K562 (cell line): ENCODE measurements around the gene FAM124B. TPM values are rescaled to one million over a fixed set of nuclear protein-coding genes. Genes with fewer than 3 reads are reported as not detected.

Experiments
- ATAC-seq: fragments of 200-7000 bp; cut with Tn5 transposase; 3 replicates; pipeline ENCODE4 v1.9.1; 2020; ENCODE audit warnings: moderate library complexity
- BruUV-seq: library from RNA; stranded (reverse); fragments of 400-500 nt; replicated peaks from 2 replicates; lab custom pipeline; 2021; lab: Mats Ljungman, UMichigan
- CTCF ChIA-PET: fragments of 300-600 bp; formaldehyde crosslinking; extraction: SDS; loops from one replicate; lab custom pipeline; 2021; ENCODE audit warnings: low intra/inter-chr PET ratio; lab: Yijun Ruan, JAX
- POLR2A ChIA-PET: fragments of 300-600, 350-650 bp; sonication (Branson Sonifier 250); formaldehyde crosslinking; extraction: SDS; loops from one replicate; lab custom pipeline; 2021; ENCODE audit warnings: antibody characterized with exemption, inconsistent platforms; lab: Yijun Ruan, JAX
- DNase-seq, 4 experiments: peaks; one replicate each; pipeline versions ENCODE4 v3.0.0 to v3.0.0-alpha.2; 2011 to 2018; ENCODE audit warnings: low spot score in 3 of 4, mixed read lengths in 3 of 4; ENCODE audit errors: extremely low read depth in 1 of 4
- FAIRE-seq: peaks from 2 replicates; lab custom pipeline; 2011; peaks lifted over from hg19 to GRCh38; lab: Jason Lieb, UNC
- H2AFZ ChIP-seq: 2 replicates; pipeline ENCODE4 v1.6.0; 2011; ENCODE audit warnings: low read depth, low read length, control low read depth, inconsistent platforms
- H3K27ac ChIP-seq: fragments of 200-600 bp; 3 replicates; pipeline ENCODE4 v1.8.0; 2011; ENCODE audit warnings: low read depth, mild to moderate bottlenecking, control low read depth, inconsistent platforms, low read length, moderate library complexity, mixed read lengths; ENCODE audit errors: extremely low read depth
- H3K27me3 ChIP-seq, 2 experiments: fragments of 300-600 bp in 1 of 2; 2 replicates in 1 of 2; 3 replicates in 1 of 2; pipeline versions ENCODE4 v1.6.0 to v1.8.0; 2011; ENCODE audit warnings: inconsistent platforms in 2 of 2, low read length in 2 of 2, mild to moderate bottlenecking in 1 of 2, mixed read lengths in 1 of 2, moderate library complexity in 1 of 2; ENCODE audit not compliant: control insufficient read depth in 2 of 2, insufficient read depth in 2 of 2
- H3K36me3 ChIP-seq: fragments of 300-600 bp; 3 replicates; pipeline ENCODE4 v1.8.0; 2011; ENCODE audit warnings: mild to moderate bottlenecking, low read length, inconsistent platforms; ENCODE audit not compliant: control insufficient read depth, insufficient read depth
- H3K4me1 ChIP-seq, 2 experiments: fragments of 200-600 bp in 1 of 2; replicated peaks in 1 of 2; 2 replicates in 1 of 2; 3 replicates in 1 of 2; pipeline versions ENCODE4 v1.5.1 to v1.8.0; 2011; ENCODE audit warnings: inconsistent platforms in 2 of 2, low read length in 2 of 2, mild to moderate bottlenecking in 1 of 2, mixed read lengths in 1 of 2, moderate library complexity in 1 of 2; ENCODE audit not compliant: control insufficient read depth in 2 of 2, insufficient read depth in 2 of 2
- H3K4me2 ChIP-seq: 2 replicates; pipeline ENCODE4 v1.6.1; 2011; ENCODE audit warnings: low read length, control low read depth, inconsistent platforms, mixed read lengths; ENCODE audit not compliant: insufficient read depth
- H3K4me3 ChIP-seq: fragments of 200-600 bp; sonication (generic), shearing (Covaris generic); 2 replicates; pipeline ENCODE4 v1.5.1; 2016; ENCODE audit warnings: control low read depth, inconsistent platforms
- H3K79me2 ChIP-seq: fragments of 200-600 bp; 3 replicates; pipeline ENCODE4 v1.8.0; 2011; ENCODE audit warnings: low read length, inconsistent platforms; ENCODE audit not compliant: control insufficient read depth, insufficient read depth
- H3K9ac ChIP-seq, 2 experiments: 2 replicates each; pipeline versions ENCODE4 v1.6.0 to v1.6.1; 2011; ENCODE audit warnings: low read depth in 2 of 2, low read length in 2 of 2, control low read depth in 1 of 2, inconsistent platforms in 1 of 2, mild to moderate bottlenecking in 1 of 2, mixed read lengths in 1 of 2; ENCODE audit not compliant: insufficient read depth in 1 of 2
- H3K9me1 ChIP-seq: one replicate; pipeline ENCODE4 v1.6.0; 2011; ENCODE audit warnings: inconsistent platforms, mild to moderate bottlenecking, low read length, moderate library complexity; ENCODE audit not compliant: control insufficient read depth, insufficient read depth
- H3K9me3 ChIP-seq: replicated peaks from 2 replicates; pipeline ENCODE4 v1.5.1; 2011; ENCODE audit warnings: low read depth, low read length, inconsistent platforms; ENCODE audit not compliant: control insufficient read depth, insufficient read depth
- H4K20me1 ChIP-seq: replicated peaks from 2 replicates; pipeline ENCODE4 v1.6.1; 2011; ENCODE audit warnings: low read length, inconsistent platforms, mixed read lengths; ENCODE audit not compliant: control insufficient read depth, insufficient read depth
- CBX3 ChIP-seq, 2 experiments: IDR thresholded peaks; 1 replicate in 1 of 2; 2 replicates in 1 of 2; pipeline ENCODE4 v1.6.1; 2012; ENCODE audit warnings: inconsistent platforms in 2 of 2, low read length in 2 of 2, borderline replicate concordance in 1 of 2, control low read depth in 1 of 2
- HNRNPL ChIP-seq: fragments of 200-400 bp; formaldehyde crosslinking; IDR thresholded peaks from 2 replicates; pipeline ENCODE4 v1.6.1; 2017; ENCODE audit warnings: low read depth, mild to moderate bottlenecking, low read length
- SMARCA4 ChIP-seq: fragments of 450-650 bp; IDR thresholded peaks from 2 replicates; pipeline ENCODE4 v1.6.1; 2016
- ZNF695 ChIP-seq: fragments of 450-650 bp; formaldehyde crosslinking; IDR thresholded peaks from 2 replicates; pipeline ENCODE4 v1.4.0; 2020; ENCODE audit warnings: mild to moderate bottlenecking, moderate library complexity
- WGBS: fragments of 100-300 bp; shearing (Covaris generic); methylation state at CpG from one replicate; pipeline ENCODE4 v1.1.6; 2016; ENCODE audit warnings: low coverage, mixed read lengths; ENCODE audit not compliant: insufficient coverage; ENCODE audit errors: missing lambda C conversion rate; 5-methylcytosine and 5-hydroxymethylcytosine counted together
- in situ Hi-C: fragments of 300-500 bp; cut with MboI; formaldehyde crosslinking; loops from 4 replicates; pipeline ENCODE4 v1.15.0; 2018; ENCODE audit warnings: inconsistent platforms, mixed read lengths
- intact Hi-C: fragments of 100-400 bp; cut with micrococcal nuclease; formaldehyde crosslinking; loops from 2 replicates; pipeline ENCODE4 v1.14.2; 2022
- polyA plus RNA-seq, 8 experiments: library from polyadenylated mRNA; depleted of rRNA in 4 of 8; stranded (reverse) in 5 of 8; unstranded in 3 of 8; fragments of >200 nt; fragmentation: Nextera tagmentation in 2 of 8; fragmentation: Illumina TruSeq in 1 of 8; extraction: Ambion mirVana in 2 of 8; extraction: Trizol in 1 of 8; gene quantifications; 2 replicates each; pipeline versions ENCODE4 v1.2.1 to v1.2.3, GENCODE V29; 2011 to 2014; ENCODE audit warnings: inconsistent platforms in 1 of 8, missing spikeins in 1 of 8
- total RNA-seq, 7 experiments: library from RNA; depleted of rRNA in 6 of 7; stranded (reverse); fragments of >200 nt in 6 of 7; fragmentation: Illumina TruSeq in 2 of 7; extraction: Trizol in 2 of 7; gene quantifications; 2 replicates each; pipeline versions ENCODE4 v1.2.1 to v1.2.3, GENCODE V29; 2011 to 2021; ENCODE audit warnings: low replicate concordance in 1 of 7
- TF ChIP-seq, protein P1 (sequence below): sonication (generic); formaldehyde crosslinking; IDR thresholded peaks from 2 replicates; pipeline ENCODE4 v1.8.1; 2023; ENCODE audit warnings: mild to moderate bottlenecking, missing genetic modification reagents

Gene FAM124B
- total and polyA plus RNA-seq, 9 of the 15 experiments (the other 6 are each of a cell fraction or from before 2014, with no cell fraction given): 6.2 to 21.4 (median 9.3) TPM

GRCh38 chr2:224433442-224433841, 31.5 kb upstream of the FAM124B start:
- FAIRE-seq: no peak

DNA sequence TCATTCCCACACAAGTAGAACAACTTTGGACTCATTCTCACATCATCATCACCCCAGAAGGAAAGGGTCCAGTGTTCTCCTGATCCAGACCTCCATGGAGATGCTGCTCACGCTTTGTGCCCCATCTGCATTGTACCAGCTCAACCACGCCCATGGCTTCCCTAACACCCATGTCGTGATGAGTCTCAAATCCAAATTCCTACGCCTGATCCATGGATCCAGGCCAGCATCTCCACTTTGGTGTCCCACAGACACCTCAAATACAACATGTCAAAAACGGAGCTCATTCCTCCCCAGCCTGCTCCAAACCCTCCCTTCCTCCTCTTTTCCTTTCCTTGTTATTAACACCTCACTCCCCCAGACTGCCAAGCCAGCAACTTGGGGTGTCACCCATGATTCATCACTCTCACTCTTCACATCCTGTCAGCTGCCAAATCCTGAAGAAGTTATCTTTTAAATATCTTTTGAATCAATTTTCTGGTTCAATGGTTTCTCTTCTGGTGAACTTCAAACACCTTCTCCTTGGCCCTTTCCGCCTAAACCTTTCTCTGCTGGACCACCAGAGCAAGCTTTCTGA, 30.2 kb upstream of the FAM124B start:
- no TSS peak for BruUV-seq
- no peaks in the 10 kb centered on the region for H3K9me3 ChIP-seq
- ChIA-PET POLR2A (interaction anchor here (0.6 kb wide), 1 partner anchor 196 kb away, joined by 3 read pairs; no protein-coding TSS in a partner anchor), CTCF (no interaction called here)
- no peaks in the 10 kb centered on the region for H3K36me3 ChIP-seq
- H3K27ac ChIP-seq: no peak overlapping the region
- TF ChIP-seq ZNF695 (CRISPR knock-in tag): no peak
- no peak for TF ChIP-seq HNRNPL
- TF ChIP-seq, protein P1, sequence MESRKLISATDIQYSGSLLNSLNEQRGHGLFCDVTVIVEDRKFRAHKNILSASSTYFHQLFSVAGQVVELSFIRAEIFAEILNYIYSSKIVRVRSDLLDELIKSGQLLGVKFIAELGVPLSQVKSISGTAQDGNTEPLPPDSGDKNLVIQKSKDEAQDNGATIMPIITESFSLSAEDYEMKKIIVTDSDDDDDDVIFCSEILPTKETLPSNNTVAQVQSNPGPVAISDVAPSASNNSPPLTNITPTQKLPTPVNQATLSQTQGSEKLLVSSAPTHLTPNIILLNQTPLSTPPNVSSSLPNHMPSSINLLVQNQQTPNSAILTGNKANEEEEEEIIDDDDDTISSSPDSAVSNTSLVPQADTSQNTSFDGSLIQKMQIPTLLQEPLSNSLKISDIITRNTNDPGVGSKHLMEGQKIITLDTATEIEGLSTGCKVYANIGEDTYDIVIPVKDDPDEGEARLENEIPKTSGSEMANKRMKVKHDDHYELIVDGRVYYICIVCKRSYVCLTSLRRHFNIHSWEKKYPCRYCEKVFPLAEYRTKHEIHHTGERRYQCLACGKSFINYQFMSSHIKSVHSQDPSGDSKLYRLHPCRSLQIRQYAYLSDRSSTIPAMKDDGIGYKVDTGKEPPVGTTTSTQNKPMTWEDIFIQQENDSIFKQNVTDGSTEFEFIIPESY (CRISPR knock-in tag): no peak
- H3K4me3 ChIP-seq: no peak overlapping the region
- 31% methylated on average over 5 of the region's 6 CpGs for WGBS
- H4K20me1 ChIP-seq: no peaks in the 10 kb centered on the region
- FAIRE-seq (no peak), ATAC-seq (no peak), DNase-seq (no peak)
- H3K27me3 ChIP-seq: no peaks in the 10 kb centered on the region
- in situ Hi-C loops: no loop called here
- H3K4me1 ChIP-seq: no peaks in the 10 kb centered on the region; a peak in 1 of 5 replicates
- H3K9ac ChIP-seq: no peak overlapping the region
- no peak overlapping the region for H3K4me2 ChIP-seq
- H2AFZ ChIP-seq: no peak overlapping the region
- intact Hi-C loops: no loop called here
- H3K9me1 ChIP-seq: no peaks in the 10 kb centered on the region
- H3K79me2 ChIP-seq: no peaks in the 10 kb centered on the region

More at GRCh38 chr2:224433442-224433841, 31.5 kb upstream of the FAM124B start:
- CTCF ChIA-PET: no interaction called here
- no peak for TF ChIP-seq CBX3 (IDR thresholded peaks at IDR 0.05; ENCODE audit: borderline replicate concordance in 1 of 2, low read length in 2 of 2)
- no peak for TF ChIP-seq SMARCA4
- H3K79me2 ChIP-seq: no peaks in the 10 kb centered on the region
- BruUV-seq: no TSS peak
- no peak overlapping the region for H3K27ac ChIP-seq
- no peaks in the 10 kb centered on the region for H3K9me1 ChIP-seq
- no peak for ATAC-seq
- H3K9ac ChIP-seq: no peak overlapping the region
- no peak overlapping the region for H2AFZ ChIP-seq
- no peaks in the 10 kb centered on the region; a peak in 1 of 5 replicates for H3K4me1 ChIP-seq
- DNase-seq: no peak
- no peaks in the 10 kb centered on the region for H3K36me3 ChIP-seq
- POLR2A ChIA-PET: no interaction called here
- no peak overlapping the region for H3K4me2 ChIP-seq
- no peak overlapping the region for H3K4me3 ChIP-seq
- intact Hi-C loops (no loop called here), in situ Hi-C loops (no loop called here)
- no peaks in the 10 kb centered on the region for H3K27me3 ChIP-seq
- 72% methylated on average over 8 of the region's 10 CpGs for WGBS
- no peaks in the 10 kb centered on the region for H3K9me3 ChIP-seq
- H4K20me1 ChIP-seq: no peaks in the 10 kb centered on the region
